Brain microvascular endothelial cell (primary cell): ENCODE results near the gene COL24A1.
"Not testable (repeated sequence)": the region's sequence is repeated elsewhere in the genome, so short reads cannot be mapped to it uniquely, and the experiment has no call there.

Experiments
- DNase-seq: peaks from one replicate; pipeline ENCODE4 v3.0.0-alpha.2; 2020
- H3K27ac ChIP-seq: fragments of 250-450 bp; sonication (Bioruptor Pico); 2 replicates; pipeline ENCODE4 v1.5.1; 2020; ENCODE audit warnings: mild to moderate bottlenecking, moderate library complexity
- H3K27me3 ChIP-seq: fragments of 250-450 bp; sonication (Bioruptor Pico); replicated peaks from 2 replicates; pipeline ENCODE4 v1.5.1; 2020; ENCODE audit warnings: mild to moderate bottlenecking
- H3K36me3 ChIP-seq: fragments of 250-450 bp; sonication (Bioruptor Pico); replicated peaks from 2 replicates; pipeline ENCODE4 v1.5.1; 2020; ENCODE audit warnings: mild to moderate bottlenecking
- H3K4me3 ChIP-seq: 2 replicates; pipeline ENCODE4 v1.5.1; 2011; ENCODE audit warnings: low read depth, mild to moderate bottlenecking, control low read depth, low read length, moderate library complexity
- CTCF ChIP-seq: IDR thresholded peaks from 2 replicates; pipeline ENCODE4 v1.5.1; 2011; ENCODE audit warnings: low read depth, mild to moderate bottlenecking, moderate library complexity, low read length, control low read depth, inconsistent platforms; ENCODE audit errors: missing control alignments
- in situ Hi-C: cut with HindIII; loops from 2 replicates; pipeline ENCODE4 v1.10.0; 2017; ENCODE audit warnings: low sequenced_read_pairs, low pct_ligation_motif_present

COL24A1 gene

GRCh38 chr1:85839459-85839858, 317.1 kb downstream of the COL24A1 start:
- H3K36me3 ChIP-seq: no peaks in the 10 kb centered on the region
- no peak for TF ChIP-seq CTCF
- no peak for DNase-seq
- in situ Hi-C loops: no loop called here
- no peak overlapping the region for H3K27ac ChIP-seq
- H3K27me3 ChIP-seq: no peaks in the 10 kb centered on the region
- H3K4me3 ChIP-seq: no peak overlapping the region

- TF ChIP-seq CTCF: no peak
- no peaks in the 10 kb centered on the region for H3K36me3 ChIP-seq
- H3K27ac ChIP-seq: no peak overlapping the region
- no peaks in the 10 kb centered on the region for H3K27me3 ChIP-seq
- no peak for DNase-seq
- in situ Hi-C loops: no loop called here
- H3K4me3 ChIP-seq: no peak overlapping the region
Measured at GRCh38 chr1:85838238-85838637, 318.3 kb downstream of the COL24A1 start.

- no peak for TF ChIP-seq CTCF
- in situ Hi-C loops: no loop called here
Measured at GRCh38 chr1:85836736-85837135, 319.8 kb downstream of the COL24A1 start.

GRCh38 chr1:85833165-85833564, 323.4 kb downstream of the COL24A1 start:
- H3K36me3 ChIP-seq, H3K4me3 ChIP-seq, H3K27me3 ChIP-seq, H3K27ac ChIP-seq, in situ Hi-C loops, DNase-seq: not testable (repeated sequence)

More at GRCh38 chr1:85836736-85837135, 319.8 kb downstream of the COL24A1 start:
- no peak overlapping the region for H3K27ac ChIP-seq
- no peaks in the 10 kb centered on the region for H3K36me3 ChIP-seq
- DNase-seq: no peak
- H3K27me3 ChIP-seq: no peaks in the 10 kb centered on the region
- H3K4me3 ChIP-seq: no peak overlapping the region

GRCh38 chr1:85830837-85831236, 325.7 kb downstream of the COL24A1 start:
- in situ Hi-C loops: no loop called here
- no peaks in the 10 kb centered on the region for H3K27me3 ChIP-seq
- TF ChIP-seq CTCF: no peak

GRCh38 chr1:85824066-85824840, 332.3 kb downstream of the COL24A1 start:
- no peak for DNase-seq

More at GRCh38 chr1:85830837-85831236, 325.7 kb downstream of the COL24A1 start:
- no peak for DNase-seq
- Histone ChIP-seq H3K4me3 (no peak overlapping the region), H3K27ac (no peak overlapping the region), H3K36me3 (no peaks in the 10 kb centered on the region)

More at GRCh38 chr1:85824066-85824840, 332.3 kb downstream of the COL24A1 start:
- Histone ChIP-seq H3K27me3 (no peaks in the 10 kb centered on the region), H3K4me3 (no peak overlapping the region), H3K27ac (no peak overlapping the region), H3K36me3 (no peaks in the 10 kb centered on the region)
- TF ChIP-seq CTCF: no peak
- in situ Hi-C loops: no loop called here
